GM18519 (cell line): Measurements from ENCODE around the gene PRTN3.
"Not testable (repeated sequence)": the region's sequence is repeated elsewhere in the genome, so short reads cannot be mapped to it uniquely, and the experiment has no call there.

Experiments
- ATAC-seq: cut with Tn5 transposase; IDR thresholded peaks from one replicate; pipeline ENCODE4 v1.9.1; 2021; ENCODE audit warnings: mild to moderate bottlenecking, moderate library complexity; ENCODE audit not compliant: unreplicated experiment, low FRiP score

The PRTN3 gene

DNA sequence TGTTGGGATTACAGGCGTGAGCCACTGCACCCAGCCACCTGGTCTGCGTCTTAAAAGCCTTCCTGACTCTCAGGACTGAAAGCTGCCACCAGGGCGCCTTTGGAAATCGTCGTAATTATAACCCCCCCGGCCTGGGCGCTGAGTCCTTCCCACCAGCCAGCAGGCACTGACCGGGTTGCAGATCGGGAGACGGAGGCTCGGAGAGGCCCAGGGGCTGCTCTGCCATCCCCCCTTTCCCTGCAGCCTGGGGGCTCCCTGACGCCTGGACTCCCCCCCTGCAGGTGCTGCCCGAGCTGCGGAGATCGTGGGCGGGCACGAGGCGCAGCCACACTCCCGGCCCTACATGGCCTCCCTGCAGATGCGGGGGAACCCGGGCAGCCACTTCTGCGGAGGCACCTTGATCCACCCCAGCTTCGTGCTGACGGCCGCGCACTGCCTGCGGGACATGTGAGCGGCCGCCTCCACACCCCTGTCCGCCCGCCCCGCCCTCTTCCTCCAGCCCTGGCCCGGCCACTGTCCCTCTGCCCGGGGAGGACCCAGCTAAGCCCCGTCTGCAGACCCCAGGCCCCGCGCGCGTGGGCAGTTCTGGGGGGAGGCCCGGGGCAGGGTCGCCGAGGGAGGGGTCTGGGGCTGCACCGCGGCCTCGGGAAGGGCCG is 2.5 kb downstream of the PRTN3 start:
- ATAC-seq = no peak

DNA sequence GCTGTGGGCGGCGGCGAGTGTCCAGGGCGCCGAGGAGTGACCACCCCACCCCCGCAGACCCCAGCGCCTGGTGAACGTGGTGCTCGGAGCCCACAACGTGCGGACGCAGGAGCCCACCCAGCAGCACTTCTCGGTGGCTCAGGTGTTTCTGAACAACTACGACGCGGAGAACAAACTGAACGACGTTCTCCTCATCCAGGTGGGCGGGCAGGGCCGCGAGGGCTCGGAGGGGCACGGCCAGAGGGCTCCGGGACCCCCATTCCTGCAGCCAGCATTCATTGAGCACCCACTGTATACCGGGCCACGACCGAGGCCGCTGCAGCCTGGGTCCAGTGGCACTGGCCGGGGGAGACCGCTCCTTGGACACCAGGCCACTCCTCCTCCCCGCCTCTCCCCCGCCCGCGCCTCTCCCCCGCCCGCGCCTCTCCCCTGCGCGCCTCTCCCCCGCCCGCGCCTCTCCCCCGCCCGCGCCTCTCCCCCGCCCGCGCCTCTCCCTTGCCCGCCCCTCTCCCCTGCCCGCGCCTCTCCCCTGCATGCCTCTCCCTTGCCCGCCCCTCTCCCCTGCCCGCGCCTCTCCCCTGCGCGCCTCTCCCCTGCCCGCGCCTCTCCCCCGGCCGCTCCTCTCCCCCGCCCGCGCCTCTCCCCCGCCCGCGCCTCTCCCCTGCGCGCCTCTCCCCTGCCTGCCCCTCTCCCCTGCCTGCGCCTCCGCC is 3.2 kb downstream of the PRTN3 start:
- ATAC-seq = no peak

DNA sequence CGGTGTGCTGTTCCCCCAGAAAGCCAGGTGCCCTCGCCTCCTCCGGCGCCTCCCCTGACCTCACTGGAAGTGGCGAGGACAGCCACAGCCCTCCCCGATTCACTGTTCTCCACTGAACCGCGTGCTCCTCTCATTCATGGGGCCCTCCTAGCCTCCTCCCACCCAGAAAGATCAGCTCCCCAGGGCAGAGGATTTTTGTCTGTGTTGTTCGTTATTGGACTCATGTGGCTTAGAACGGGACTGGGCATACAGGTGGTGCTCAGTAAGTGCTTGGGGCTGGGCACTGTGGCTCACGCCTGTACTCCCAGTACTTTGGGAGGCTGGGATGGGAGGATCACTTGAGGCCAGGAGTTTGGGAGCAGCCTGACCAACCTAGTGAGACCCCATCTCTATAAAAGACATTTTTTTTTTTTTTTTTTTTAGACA is 3.8 kb downstream of the PRTN3 start:
- no peak for ATAC-seq

DNA sequence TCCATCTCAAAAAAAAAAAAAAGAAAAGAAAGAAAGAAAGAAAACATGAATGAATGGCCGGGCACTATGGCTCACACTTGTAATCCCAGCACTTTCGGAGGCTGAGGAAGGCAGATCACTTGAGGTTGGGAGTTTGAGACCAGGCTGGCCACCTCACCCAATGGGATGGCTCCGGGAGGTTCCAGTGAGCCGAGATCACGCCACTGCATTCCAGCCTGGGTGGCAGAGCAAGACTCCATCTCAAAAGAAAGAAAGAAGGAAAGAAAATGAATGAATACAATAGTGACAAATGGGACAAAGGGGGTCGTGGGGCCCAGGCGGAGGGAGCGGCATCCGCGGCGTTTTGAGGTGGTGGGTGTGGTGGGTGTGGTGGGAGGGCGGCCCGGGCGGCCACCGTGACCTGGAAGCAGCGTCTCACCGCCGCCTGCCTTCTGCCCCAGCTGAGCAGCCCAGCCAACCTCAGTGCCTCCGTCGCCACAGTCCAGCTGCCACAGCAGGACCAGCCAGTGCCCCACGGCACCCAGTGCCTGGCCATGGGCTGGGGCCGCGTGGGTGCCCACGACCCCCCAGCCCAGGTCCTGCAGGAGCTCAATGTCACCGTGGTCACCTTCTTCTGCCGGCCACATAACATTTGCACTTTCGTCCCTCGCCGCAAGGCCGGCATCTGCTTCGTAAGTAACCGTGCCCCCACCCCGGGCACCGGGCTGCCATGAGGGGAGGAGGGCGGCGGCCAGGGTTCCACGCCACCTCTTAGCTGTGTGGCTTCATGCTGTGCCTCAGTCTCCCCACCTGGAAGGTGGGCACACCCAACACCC is 5.1 kb downstream of the PRTN3 start:
- no peak for ATAC-seq

DNA sequence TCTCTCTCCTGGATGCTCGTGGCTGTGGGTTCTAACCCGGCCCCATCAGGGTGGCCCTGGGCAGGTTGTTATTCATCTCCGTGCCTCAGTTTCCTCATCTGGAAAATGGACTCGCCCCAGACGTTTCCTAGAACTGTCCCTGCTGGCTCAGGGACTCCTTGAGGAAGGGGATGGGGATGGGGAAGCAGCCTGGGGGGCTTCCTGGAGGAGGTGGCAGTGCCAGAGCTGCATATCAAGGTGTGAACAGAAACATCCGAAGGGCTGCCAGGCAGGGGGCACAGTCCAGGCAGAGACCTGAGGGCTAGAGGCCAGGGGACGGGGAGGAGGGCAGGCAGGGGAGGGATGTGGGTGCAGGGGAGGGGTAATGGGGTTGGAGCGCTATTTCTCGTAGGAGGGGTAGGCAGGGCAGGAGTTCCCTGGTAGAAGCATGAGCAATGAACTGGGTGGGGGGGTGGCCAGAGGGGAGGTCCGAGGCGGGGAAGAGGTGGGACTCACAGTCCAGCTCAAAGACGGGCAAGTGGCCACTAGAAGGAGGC is 7.7 kb downstream of the PRTN3 start:
- ATAC-seq = no peak

DNA sequence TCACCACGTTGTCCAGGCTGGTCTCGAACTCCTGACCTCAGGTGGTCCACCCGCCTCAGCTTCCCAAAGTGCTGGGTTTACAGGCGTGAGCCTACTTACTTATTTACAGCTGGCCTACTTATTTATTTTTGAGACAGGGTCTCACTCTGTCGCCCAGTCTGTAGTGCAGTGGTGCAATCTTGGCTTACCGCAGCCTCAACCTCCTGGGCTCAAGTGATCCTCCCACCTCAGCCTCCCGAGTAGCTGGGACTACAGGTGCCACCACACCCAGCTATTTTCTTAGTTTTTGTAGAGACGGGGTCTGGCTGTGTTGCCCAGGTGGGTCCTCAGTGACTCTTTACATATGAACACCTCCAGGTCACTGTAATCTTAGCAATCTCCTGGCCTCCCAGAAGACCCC is 8.4 kb downstream of the PRTN3 start:
- not testable (repeated sequence) for ATAC-seq

DNA sequence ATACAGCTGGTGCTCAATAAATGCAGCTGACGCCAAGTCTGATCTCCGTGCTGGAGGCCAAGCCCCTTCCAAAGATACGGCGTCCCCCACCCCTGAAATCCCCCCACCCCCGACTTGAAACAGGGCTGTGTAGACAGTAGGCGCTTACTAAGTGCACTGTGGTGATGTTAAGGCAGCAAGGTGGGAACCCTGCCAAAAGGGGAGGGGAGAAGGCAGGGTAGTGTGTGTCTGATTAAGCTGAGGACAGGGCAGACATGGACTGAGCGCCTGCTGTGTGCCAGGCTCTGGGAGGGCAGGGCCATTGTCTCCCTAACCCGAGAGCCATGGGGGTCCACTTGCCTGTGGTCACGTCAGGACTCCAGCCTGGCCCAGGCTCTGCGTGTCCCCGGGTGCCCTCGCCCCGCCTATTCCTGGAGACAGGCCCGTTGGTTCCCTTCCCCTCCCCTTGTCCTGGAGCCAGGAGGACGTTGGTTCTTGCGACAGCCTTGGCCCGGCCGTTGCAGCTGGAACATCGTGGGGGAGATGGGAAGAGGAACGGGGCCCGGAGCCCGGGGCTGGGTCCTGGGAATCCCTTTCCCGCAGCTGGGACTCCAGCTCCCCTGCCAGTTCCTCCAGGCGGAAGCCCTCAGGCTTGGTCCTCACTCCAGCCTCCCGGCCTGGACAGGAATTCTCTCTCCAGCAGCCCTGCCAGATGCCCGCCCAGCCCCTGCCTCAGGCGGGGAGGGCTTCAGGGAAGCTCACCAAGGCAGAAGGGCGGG is 9.6 kb downstream of the PRTN3 start:
- ATAC-seq = no peak

DNA sequence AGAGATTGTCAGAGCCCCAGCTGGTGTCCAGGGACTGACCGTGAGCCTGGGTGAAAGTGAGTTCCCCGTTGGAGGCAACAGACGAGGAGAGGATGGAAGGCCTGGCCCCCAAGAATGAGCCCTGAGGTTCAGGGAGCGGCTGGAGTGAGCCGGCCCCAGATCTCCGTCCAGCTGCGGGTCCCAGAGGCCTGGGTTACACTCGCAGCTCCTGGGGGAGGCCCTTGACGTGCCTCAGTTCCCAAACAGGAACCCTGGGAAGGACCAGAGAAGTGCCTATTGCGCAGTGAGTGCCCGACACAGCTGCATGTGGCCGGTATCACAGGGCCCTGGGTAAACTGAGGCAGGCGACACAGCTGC is 10.2 kb downstream of the PRTN3 start:
- no peak for ATAC-seq

DNA sequence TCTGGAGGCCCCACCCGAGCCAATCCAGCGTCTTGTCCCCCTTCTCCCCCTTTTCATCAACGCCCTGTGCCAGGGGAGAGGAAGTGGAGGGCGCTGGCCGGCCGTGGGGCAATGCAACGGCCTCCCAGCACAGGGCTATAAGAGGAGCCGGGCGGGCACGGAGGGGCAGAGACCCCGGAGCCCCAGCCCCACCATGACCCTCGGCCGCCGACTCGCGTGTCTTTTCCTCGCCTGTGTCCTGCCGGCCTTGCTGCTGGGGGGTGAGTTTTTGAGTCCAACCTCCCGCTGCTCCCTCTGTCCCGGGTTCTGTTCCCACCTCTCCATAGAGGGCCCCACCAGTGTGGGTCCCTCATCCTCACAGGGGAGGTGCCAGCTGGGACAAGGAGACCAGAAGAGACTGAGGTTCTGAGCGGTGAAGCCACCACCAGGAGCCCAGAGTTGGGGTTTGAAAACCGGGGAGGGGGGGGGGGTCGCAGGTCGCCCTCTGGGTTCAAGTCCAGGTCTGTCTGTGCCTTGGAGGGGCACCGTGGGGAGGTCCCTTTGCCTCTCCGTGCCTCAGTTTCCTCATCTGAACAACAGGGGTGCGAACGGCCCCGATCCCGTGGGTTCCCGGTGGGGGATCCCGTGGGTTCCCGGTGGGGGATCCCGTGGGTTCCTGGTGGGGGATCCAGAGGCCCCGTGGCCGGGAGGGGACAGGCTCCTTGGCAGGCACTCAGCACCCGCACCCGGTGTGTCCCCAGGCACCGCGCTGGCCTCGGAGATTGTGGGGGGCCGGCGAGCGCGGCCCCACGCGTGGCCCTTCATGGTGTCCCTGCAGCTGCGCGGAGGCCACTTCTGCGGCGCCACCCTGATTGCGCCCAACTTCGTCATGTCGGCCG is 11.6 kb downstream of the PRTN3 start, which contains the start of gene ELANE:
Gene ELANE (plus strand): TSS at position 168 of the 878 bp plus-strand sequence. CDS start 26 bp downstream, at position 194.
- ATAC-seq = no peak

DNA sequence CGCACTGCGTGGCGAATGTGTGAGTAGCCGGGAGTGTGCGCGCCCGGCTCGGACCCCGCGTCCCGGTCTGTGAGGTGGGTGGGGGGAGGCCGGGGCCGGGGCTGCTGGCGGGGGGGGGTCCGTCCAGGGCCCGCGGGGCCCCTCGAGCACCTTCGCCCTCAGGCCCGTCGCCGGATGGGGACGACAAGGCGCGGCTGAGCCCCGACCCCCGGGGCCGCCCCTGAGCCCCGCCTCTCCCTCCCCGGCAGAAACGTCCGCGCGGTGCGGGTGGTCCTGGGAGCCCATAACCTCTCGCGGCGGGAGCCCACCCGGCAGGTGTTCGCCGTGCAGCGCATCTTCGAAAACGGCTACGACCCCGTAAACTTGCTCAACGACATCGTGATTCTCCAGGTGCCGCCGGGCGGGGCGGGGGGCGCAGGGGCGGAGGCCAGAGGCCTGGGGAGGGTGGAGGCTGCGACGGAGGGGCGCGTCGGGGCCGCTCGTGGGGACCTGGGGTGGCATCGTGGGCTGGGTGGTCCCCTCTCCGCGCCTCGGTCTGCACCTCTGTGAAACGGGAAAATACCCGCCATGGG is 12.3 kb downstream of the PRTN3 start:
- ATAC-seq = no peak

DNA sequence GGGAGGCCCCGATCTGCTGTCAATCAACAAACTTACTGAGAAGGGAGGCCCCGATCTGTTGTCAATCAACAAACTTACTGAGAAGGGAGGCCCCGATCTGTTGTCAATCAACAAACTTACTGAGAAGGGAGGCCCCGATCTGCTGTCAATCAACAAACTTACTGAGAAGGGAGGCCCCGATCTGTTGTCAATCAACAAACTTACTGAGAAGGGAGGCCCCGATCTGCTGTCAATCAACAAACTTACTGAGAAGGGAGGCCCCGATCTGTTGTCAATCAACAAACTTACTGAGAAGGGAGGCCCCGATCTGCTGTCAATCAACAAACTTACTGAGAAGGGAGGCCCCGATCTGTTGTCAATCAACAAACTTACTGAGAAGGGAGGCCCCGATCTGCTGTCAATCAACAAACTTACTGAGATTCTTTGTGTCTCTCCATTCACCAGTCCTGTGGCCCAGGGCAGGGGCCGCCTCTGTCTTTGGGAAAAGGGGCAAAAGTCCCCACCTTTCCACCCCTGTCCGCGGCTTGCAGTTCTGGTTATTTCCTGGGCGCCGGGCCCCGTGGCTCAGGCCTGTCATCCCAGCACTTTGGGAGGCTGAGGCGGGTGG is 12.9 kb downstream of the PRTN3 start:
- not testable (repeated sequence) for ATAC-seq

DNA sequence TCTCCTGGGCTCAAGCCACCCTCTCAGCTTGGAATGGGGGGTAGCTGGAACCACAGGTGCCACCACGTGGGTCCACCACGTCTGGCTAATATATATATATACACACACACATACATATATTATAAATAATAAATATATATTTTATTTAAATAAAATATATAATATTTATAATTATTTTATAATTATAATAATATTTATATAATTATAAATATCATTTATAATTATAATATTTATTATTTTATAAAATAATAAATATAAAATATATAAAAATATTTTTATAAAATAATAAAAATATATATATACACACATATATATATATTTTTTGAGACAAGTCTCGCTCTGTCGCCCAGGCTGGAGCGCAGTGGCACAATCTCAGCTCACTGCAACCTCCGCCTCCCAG is 13.8 kb downstream of the PRTN3 start:
- ATAC-seq = no peak

DNA sequence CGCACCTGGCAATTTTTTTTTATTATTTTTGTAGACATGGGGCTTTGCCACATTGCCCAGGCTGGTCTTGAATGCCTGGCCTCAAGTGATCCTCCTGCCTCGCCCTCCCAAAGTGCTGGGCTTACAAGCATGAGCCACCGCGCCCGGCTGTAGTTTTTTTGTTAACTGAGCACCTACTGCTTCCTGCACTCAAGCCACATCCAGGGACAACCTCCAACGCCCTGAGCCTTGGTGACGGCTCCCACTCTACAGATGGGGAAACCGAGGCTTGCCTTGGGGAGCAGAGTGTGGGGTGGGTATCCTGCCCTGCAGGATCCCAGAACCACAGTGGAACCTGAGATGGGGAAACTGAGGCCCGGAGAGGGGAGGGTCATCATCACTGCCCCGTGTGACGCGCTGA is 14.3 kb downstream of the PRTN3 start:
- ATAC-seq = no peak

DNA sequence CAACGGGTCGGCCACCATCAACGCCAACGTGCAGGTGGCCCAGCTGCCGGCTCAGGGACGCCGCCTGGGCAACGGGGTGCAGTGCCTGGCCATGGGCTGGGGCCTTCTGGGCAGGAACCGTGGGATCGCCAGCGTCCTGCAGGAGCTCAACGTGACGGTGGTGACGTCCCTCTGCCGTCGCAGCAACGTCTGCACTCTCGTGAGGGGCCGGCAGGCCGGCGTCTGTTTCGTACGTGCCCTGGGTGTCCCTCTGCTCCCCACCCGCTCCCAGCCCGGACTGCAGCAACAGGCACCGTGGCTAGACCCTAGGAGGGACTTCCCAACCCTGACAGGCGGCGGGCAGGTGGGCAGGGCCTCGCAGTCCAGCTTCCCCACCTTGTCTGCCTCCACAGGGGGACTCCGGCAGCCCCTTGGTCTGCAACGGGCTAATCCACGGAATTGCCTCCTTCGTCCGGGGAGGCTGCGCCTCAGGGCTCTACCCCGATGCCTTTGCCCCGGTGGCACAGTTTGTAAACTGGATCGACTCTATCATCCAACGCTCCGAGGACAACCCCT is 14.8 kb downstream of the PRTN3 start:
- ATAC-seq = no peak

DNA sequence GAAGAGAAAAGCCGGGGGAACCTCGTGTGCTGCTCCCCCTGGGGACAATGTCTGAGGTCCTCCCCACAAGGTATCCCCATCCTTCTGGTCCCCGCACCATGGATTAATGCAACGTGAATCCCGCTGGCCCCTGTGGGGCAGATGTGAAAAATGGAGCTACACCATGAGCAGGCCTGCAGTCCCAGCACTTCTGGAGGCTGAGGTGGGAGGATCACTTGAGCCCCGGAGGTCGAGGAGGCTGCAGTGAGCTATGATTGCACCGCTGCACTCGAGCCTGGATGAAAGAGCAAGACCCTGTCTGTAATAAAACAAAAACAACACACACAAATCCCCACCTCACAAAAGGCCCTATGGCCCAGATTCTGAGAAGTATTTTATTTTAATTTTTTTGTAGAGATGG is 17.5 kb downstream of the PRTN3 start:
- ATAC-seq = no peak

DNA sequence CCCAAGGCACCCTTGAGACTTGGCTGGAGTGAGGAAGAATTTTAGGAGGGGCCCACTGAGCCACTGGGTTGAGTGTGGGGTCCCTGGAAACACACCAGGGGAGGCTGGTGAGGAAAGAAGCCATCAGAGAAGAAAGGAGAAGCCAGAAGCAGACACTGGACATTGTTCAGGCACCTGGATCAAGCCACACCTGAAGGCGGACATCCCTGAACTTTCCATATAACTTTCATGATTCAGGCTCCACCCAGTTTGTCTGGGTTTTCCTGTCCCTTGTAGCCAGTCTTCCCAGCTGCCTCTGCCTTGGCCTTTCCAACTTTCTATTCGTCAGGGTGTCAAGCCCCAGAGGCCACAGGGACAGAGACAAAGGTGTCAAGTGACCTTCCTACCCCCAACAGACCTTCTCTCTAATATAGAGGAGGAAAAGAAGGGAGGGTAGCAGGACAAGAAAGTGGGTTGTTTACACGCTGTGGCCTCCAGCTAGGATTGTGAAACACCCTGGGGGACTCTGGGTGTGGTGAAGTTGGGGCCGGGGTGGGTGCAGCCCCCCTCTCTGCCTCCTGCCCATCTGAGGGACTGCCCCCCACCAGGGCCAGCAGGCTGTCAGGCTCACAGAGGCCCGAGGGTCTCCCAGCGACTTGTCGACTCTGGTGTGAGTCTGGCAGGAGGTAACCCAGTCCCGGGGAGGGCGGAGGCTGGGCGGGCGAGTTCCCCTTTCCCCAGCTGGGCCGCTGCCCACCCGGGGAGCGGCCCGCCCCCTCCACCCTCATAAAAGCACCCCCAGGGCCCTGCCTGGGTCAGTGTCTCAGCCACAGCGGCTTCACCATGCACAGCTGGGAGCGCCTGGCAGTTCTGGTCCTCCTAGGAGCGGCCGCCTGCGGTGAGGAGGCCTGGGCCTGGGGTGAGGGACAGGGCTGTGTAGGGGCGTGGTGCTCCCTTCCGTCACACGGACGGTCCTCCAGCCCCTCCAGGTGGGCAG is 18.4 kb downstream of the PRTN3 start, which contains the start of gene CFD:
Gene CFD (plus strand): TSS at position 797 of the 976 bp plus-strand sequence. CDS start 26 bp downstream, at position 823.
- no peak for ATAC-seq

DNA sequence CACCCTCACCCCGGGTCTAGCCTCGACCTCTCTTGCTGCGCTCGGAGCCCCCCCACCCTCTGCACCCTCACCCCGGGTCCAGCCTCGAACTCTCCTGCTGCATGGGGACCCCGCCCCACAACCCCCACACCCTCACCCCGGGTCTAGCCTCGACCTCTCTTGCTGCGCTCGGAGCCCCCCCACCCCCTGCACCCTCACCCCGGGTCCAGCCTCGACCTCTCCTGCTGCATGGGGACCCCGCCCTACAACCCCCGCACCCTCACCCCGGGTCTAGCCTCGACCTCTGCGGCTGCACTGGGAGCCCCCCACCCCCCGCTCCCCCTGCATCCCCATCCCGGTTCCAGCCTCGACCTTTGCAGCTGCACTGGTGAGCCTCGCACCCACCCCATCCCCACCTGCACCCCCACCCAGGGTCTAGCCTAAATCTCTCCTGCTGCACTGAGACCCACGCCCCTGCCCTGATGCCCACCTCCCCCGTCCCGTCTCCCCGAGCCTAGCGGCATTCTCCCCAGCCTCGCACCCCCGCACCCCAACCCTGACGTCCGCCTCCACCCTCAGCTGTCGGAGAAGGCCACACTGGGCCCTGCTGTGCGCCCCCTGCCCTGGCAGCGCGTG is 20.4 kb downstream of the PRTN3 start:
- ATAC-seq = no peak
